HEK293T (cell line): ENCODE results near the gene UCHL5.

Source experiments
- BHLHE40 ChIP-seq: fragments of 450-650 bp; IDR thresholded peaks from 2 replicates; pipeline ENCODE4 v1.6.1; 2016; ENCODE audit warnings: mild to moderate bottlenecking, moderate library complexity, borderline replicate concordance
- CTBP1 ChIP-seq: fragments of 450-650 bp; IDR thresholded peaks from 2 replicates; pipeline ENCODE4 v1.6.1; 2016; ENCODE audit warnings: borderline replicate concordance
- ELF4 ChIP-seq: fragments of 450-650 bp; IDR thresholded peaks from 2 replicates; pipeline ENCODE4 v1.6.1; 2017; ENCODE audit warnings: antibody characterized with exemption
- HDGF ChIP-seq: fragments of 450-650 bp; IDR thresholded peaks from 2 replicates; pipeline ENCODE4 v1.6.1; 2017; ENCODE audit warnings: antibody characterized with exemption, borderline replicate concordance
- LEF1 ChIP-seq: fragments of 450-650 bp; IDR thresholded peaks from 2 replicates; pipeline ENCODE4 v1.6.1; 2017; ENCODE audit warnings: mild to moderate bottlenecking, borderline replicate concordance
- NFRKB ChIP-seq: fragments of 450-650 bp; IDR thresholded peaks from 2 replicates; pipeline ENCODE4 v1.6.1; 2016; ENCODE audit warnings: mild to moderate bottlenecking, moderate library complexity
- PKNOX1 ChIP-seq: fragments of 450-650 bp; IDR thresholded peaks from 2 replicates; pipeline ENCODE4 v1.6.1; 2016
- SP1 ChIP-seq: fragments of 450-650 bp; IDR thresholded peaks from 2 replicates; pipeline ENCODE4 v1.6.1; 2017
- SUZ12 ChIP-seq: fragments of 450-650 bp; IDR thresholded peaks from 2 replicates; pipeline ENCODE4 v1.6.1; 2016; ENCODE audit warnings: mild to moderate bottlenecking

GRCh38 chr1:192973988-192974387 is 85.2 kb downstream of the UCHL5 start:
- no peak for TF ChIP-seq LEF1
- no peak for TF ChIP-seq ELF4
- no peak for TF ChIP-seq PKNOX1
- TF ChIP-seq NFRKB: no peak
- TF ChIP-seq BHLHE40: no peak
- no peak for TF ChIP-seq HDGF
- TF ChIP-seq CTBP1: no peak
- TF ChIP-seq SUZ12: no peak
- TF ChIP-seq SP1: no peak
